CD4-positive, alpha-beta T cell treated with Interleukin-4 for 4 hours (primary cell): ENCODE results near the gene SPDL1.

ENCODE experiments used
- DNase-seq: peaks from one replicate; pipeline ENCODE4 v3.0.0-alpha.2; 2020

The SPDL1 gene

DNA sequence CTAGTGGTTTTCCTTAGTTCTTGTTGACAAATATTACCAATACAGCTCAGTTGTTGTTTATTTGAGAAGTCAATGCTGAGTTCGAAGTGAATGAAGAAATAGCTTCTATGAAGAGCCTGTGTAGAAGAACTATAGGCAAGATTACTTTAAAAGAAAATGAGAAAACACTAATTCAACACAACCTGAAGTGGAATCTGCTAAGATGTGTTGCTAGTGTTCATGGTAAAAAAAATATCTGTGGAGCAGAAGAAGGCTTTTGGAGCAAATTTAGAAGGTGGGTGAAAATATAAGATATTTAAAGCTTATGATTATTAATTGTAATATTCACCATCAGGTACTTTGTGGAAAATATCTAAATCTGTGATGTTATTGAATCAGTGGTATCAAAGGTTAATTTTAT, 51.0 kb downstream of the SPDL1 start:
- DNase-seq = no peak

DNA sequence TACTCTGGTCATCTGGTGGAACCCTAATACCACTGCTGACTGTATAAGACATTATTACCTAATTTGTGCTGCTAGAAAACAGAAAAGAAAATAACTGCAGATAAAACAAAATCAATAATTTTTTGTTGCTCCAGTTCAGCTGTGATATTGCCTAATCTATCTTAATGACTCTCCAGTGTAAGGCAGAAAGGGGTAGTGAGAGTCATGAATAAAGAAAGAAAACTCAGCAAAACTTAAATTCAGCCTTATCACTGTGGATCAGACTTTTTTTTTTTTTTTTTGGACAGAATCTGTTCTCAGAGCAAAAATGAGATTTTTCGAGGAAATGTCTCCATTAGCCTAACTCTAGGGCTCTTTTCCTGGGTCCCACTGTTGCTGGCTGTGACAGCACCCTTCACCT, 52.4 kb downstream of the SPDL1 start:
- DNase-seq = no peak

DNA sequence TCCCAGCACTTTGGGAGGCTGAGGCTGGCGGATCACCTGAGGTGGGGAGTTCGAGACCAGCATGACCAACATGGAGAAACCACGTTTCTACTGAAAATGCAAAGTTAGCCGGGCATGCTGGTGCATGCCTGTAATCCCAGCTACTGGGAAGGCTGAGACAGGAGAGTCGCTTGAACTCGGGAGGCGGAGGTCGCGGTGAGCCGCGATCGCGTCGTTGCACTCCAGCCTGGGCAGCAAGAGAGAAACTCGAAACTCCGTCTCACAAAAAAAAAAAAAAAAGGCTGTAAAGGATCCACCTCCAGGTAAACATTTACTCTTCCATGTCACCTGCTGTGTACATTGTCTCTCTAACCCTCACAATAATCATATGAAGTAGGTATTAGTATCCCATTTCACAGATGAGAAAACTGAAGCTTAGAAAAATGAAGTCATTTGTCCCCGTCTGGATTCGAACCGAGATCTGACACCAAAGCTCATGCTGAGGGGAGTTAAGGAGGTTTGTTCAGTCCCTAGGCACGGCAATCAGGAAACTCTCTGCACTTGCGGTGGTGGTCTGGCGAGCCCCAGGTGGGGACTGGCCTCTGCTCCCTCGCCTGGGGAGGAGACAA, 53.0 kb downstream of the SPDL1 start:
- no peak for DNase-seq

- DNase-seq = peak; percentile 64
Measured at GRCh38 chr5:169637085-169637548, 53.5 kb downstream of the SPDL1 start, which contains the start of gene DOCK2. Gene DOCK2, plus strand, starts transcription at chr5:169637275. Its CDS starts 52 bp downstream, at chr5:169637327.

- DNase-seq = peak; percentile 78
Measured at GRCh38 chr5:169637549-169638121, 54.1 kb downstream of the SPDL1 start.

DNA sequence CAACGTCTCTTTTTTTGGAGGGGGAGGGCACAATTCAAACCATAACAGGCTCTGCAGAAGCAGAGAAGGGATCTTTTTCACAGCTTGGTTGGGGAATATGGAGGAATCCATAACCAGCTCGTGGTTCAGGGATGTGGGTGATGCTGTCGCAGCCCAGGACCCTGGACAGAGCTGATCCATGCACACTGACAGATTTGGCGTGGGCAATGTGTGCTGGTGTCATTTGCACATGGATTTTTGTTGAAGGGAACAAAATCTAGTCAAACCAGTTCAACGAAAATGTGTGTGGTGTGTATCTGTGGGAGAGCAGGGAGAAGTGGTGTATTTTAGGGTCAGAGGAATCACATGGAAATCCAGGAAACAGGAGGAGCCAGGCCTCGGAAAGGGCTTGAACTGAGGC, 57.7 kb downstream of the SPDL1 start:
- DNase-seq = no peak

- DNase-seq = no peak
Measured at GRCh38 chr5:169646856-169647255, 63.3 kb downstream of the SPDL1 start.

DNA sequence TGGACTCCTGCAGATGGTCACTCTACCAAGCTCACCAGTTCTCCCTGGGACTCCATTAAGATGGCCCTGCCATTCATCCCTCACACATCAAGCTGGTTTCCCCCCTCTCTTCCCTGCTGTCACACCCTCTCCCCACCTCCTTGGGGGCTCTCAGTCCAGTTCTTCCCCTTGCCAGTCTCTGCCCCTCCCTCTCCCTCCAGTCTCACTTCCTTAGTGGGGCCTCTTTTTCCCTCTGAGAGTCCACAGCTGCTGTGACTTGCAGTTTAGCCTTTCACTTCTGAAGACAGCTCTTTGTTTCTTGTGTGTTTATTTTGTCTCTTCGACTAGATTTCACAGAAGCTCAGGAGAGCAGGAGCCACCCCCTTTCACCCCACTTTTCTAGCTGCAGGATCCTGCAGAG, 64.0 kb downstream of the SPDL1 start:
- no peak for DNase-seq

DNA sequence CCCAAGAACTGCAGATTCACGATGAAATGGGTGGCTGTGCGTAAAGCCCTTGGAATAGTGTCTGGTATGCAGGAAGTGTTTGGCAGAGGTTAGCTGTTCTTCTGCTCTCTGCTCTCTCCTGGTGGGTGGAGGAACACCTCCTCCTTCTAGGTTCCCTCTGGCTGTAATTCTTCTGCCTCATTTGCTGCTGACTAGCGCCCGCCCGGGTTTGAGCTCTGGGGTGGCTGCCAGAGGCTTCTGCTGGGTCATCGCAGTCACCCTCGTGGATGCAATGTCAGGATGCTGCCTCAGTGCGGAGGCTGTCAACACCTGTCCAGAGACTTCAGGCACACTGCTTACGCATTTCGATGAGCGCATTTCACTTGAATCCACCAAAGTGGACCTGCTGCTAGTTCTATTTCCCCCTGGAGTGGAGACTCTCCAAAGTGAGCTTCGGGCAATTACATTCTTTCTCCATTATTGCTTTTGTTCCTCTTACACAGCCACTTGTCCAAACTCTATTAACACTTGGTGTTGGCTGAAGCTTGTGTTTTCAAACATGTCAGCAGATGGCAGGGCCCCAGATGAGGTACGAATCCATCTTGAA, 65.2 kb downstream of the SPDL1 start:
- no peak for DNase-seq

DNA sequence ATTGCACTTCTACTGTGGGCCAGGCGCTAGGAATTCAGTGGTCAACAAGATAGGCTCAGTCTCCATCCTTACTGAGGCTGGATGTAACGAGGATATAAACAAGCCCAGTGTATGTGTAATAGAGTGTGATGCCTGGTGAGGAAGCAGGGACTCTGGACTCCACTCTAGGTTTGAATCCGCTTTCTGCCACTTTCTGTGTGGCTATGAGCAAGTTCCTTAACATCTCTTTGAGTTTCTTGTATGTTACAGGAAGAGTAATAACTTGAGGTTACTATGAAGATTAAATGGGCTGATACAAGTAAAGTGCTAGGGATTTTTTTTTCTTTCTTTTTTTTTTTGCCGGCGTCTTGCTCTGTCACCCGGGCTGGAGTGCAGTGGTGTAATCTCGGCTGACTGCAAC, 65.9 kb downstream of the SPDL1 start:
- DNase-seq = peak; percentile 50

- DNase-seq = peak; percentile 67
Measured at GRCh38 chr5:169650701-169651331, 67.2 kb downstream of the SPDL1 start.

DNA sequence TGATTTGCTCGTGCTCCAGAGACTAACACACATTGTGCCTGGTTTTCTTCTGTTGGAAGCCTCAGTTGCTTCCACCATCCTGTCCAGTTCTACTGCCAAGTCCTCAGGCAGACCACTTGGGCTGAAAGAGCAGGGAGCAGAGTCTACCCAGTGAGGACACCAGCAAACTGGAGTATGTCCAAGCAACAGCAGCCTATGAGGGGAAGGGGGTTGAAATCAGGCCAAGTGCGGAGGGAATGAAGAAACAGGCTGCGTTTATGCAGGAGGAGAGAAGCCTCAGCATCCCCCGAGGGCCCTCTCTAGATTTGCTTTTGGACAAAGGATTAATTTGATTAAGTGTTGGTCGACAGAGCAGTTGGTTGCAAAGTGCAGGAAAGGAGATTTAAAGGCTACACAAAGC, 68.0 kb downstream of the SPDL1 start:
- DNase-seq = no peak

DNA sequence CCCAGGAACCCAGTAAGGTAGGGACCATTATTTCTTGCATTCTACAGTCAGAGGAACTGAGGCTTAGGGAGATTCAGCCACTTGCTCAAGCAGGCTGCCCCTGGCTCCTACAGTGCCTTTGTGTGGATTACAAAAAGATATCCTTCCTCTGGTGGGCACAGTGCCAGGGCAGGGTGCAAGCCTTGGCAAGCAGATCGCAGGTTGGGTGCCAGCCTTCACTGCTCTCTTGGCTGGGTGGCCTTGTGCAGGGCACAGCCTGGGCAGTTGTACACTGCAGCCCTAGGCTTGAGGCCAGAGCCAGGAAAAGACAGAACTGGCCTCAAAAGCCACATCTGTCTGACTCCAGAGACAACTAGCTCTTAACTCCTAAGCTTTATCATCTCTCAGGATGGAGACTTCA, 68.5 kb downstream of the SPDL1 start:
- no peak for DNase-seq

DNA sequence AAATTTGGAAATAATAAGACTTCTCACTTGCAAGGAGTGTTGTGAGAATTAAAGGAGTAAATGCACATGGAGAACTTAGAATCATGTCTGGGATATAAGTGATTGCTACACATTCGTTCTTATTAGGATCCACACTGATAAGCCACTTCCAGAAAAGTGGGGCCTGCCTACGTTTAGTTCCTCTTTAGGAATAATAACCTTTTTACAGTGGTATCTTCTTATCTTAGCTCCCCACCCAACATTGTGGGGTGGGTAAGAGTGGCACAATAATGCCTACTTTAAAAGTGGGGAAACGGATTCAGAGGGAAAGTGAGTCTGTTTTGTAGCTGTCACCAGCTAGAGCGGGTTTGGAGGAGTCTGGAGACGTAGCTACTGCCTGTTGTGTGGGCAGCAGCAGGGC, 69.5 kb downstream of the SPDL1 start:
- no peak for DNase-seq
